Activated naive CD4-positive, alpha-beta T cell treated with anti-CD3 and anti-CD28 coated beads, Interleukin-2, amount 50 U/mL, for 16 hours (primary cell): ENCODE results near the gene ITGBL1.

Source experiments
- DNase-seq: peaks from one replicate; pipeline ENCODE4 v3.0.0-alpha.2; 2020

Gene ITGBL1

DNA sequence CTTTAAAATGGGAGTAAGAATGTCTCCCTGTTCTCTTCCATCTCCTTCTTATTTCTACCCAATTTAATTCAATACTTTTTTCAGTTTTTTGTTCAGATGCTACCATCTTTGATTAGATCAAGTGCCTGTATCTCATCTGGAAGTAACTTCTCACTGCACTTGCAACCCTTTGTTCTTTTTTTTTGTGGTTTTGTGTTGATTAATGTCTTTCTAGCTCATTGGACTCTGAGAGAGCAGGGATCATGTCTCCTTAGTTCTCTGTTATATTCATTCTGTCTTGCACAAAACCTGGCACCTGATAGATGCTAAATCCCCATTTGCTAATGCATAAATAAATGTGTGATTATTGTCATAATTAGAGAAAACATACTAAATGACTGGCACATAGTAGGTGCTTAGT is 834 bp upstream of the ITGBL1 start:
- no peak for DNase-seq

DNA sequence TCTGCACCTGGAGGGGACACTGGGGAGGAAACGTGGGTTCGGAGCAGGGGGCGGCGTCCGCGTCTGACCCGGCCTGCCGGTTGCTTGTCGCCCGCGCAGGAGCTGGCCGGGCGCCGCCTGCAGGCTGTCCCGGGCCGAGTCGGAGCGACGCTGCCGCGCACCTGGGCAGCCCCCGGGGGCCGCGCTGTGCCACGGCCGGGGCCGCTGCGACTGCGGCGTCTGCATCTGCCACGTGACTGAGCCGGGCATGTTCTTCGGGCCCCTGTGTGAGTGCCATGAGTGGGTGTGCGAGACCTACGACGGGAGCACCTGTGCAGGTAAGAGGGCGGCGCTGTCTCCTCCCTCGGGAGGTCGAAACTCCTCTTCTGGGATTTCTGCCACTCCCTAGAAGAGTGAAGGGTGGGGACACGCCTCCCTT is 1.3 kb downstream of the ITGBL1 start:
- DNase-seq, result no peak

DNA sequence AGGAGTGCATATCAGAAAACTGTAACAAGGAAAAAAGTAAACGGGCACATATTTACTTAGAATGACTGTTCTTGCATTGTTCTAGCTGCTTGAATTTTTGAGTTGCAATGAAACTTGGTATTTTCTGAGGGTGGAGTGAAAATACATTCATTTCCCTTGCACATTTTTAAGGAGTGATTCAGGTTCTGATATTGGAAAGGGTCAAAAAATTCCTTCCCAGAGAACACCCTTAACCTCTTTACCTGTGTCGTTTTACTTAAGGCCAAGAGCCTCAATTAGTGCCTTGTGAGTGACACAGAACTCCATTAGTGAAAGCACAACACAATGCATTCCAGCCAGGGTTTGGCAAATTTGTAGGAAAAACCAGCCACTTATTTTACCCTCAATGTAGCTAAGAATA is 2.3 kb downstream of the ITGBL1 start:
- DNase-seq, result no peak

DNA sequence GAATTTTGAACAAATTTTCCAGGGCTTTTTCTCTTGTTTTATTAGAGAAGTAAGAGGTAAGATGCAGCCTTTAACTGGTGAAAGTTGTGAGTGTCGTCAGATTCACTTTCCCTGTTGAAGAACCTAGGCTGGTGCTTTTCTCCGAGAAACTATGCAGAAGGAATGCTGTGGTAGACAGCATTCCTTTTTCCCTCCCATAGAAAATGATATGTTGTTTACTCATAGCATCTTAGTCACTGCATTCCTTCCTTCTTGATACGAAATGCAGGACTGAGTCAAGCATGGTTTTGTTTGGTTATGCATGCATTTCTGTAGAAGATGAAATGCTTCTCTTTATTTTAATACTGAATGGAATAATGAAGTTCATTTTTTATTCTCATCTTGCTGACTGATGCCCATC is 3.4 kb downstream of the ITGBL1 start:
- no peak for DNase-seq

DNA sequence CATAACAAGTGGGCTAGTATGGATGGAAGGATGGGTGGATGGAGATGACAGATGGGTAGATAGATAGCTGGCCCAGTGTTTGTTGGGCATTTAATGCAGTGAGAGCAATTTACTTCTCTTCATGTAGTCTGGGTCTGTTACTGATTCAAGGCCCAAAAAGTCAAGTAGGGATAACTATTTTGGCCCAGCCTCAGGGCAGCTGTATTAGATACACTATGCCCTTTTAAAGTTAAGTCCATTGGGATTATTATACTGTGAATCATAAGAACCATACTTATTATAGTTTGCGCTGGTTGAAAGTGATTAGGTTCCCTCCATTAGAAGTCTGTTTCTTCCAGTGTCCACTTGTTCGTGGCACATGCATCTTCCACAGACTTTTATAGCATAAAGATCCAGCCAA is 4.7 kb downstream of the ITGBL1 start:
- no peak for DNase-seq

DNA sequence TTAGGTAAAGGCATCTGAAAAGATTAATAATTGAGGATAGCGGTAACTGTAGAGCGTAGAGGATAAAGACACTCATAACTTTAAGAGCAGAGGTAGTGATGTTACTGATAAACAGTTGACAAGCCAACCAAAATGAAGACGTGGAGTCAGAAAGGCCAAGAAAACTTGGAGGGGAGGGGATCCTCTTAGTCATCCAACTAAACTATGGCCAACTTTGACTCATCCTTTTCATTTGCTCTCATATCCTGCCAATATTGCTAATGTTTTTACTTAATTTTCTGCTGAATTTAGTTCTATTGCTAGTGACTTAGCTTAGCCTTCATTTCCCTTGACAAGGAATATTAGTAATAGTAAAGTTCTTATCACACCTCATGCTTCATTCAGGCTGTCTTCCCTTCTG is 13.4 kb downstream of the ITGBL1 start:
- DNase-seq, result no peak

DNA sequence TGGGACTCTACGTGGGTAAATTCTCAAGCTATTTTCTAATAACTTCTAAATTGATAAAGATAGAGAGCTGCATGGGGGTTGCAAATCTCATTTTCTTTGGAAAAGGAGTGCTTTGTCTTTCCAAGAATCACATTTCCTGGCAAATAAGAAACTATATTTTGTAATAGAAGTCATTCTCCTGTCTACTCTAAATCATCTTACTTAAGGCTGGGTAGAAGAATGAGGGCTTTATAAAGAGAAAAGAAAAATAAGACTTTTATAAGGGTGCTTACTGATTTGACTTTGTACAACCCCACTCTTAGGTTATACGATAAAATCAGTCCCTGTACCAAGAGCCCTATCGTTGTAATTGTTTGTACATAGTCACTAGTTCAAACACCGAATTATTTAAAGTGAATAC is 14.9 kb downstream of the ITGBL1 start:
- no peak for DNase-seq

DNA sequence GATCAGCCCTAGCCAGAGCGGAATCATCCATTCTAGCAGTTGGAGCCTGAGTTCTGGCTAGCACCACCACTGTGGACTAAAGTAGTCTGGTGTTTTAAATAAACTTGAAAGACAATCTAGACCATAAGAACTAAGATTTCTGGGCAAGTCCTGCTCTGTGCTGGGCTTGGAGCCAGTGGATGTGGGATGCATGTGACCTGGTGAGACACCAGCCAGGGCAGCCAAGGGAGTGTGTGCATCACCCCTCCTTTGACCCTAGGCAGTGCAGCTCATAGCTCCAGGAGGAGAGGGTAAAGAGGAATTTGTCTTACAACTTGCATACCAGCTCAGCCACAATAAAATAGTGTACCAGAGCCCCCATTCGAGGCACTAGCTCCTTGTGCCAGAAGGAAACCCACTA is 21.0 kb downstream of the ITGBL1 start:
- DNase-seq, result no peak

DNA sequence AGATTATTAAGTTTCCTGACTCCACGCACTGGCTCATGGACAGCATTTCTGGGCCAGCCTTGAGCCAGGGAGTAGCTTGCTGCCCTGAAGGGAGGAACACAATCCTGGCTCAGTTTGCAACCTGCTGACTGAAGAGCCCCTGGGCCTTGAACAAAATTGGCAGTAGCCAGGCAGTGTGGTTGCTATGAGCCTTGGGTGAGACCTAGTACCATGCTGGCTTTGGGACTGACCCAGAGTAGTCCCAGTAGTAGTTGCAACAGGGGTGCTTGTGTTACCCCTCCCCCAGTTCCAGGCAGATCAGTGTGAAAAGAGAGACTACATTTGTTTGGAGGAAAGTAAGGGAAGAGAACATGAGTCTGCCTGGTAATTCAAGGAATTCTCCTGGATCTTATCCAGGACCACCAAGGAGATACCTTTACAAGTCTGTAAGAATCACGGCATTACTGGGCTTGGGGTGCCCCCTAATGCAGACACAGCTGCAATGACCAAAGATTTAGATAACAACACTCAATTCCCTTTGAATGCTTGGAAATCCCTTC is 22.0 kb downstream of the ITGBL1 start:
- no peak for DNase-seq

DNA sequence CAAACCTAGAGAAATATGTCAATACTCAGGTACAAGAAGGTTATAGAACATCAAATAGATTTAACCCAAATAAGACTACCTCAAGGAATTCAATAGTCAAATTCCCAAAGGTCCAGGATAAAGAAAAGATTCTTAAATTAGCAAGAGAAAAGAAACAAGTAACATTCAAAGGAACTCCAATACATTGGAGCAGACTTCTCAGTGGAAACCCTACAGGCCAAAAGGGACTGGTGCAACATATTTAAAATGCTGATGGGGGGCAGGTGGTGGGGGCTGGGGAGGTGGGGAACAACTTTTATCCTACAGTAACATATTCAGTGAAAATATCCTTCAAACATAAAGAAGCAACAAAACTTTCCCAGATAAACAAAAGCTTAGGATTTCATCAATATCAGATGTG is 23.1 kb downstream of the ITGBL1 start:
- no peak for DNase-seq

DNA sequence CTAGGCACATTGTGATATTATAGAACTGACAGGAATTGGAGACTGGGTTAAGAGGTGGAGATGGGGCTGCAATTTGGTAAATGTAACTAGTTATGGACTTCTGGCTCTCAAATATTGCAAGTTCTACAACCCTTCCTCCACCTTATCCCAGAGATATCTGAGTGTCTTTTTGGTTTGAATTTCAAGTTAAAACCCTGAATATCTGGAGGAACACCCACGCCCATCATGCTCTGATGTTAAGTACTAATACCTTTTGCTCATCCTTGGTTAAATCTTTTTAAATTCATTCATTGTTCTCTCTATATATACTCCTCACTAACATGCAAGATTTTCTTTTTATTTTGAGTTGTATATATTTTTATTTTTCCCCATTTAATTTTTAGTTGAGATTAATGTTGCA is 28.9 kb downstream of the ITGBL1 start:
- DNase-seq, result no peak

DNA sequence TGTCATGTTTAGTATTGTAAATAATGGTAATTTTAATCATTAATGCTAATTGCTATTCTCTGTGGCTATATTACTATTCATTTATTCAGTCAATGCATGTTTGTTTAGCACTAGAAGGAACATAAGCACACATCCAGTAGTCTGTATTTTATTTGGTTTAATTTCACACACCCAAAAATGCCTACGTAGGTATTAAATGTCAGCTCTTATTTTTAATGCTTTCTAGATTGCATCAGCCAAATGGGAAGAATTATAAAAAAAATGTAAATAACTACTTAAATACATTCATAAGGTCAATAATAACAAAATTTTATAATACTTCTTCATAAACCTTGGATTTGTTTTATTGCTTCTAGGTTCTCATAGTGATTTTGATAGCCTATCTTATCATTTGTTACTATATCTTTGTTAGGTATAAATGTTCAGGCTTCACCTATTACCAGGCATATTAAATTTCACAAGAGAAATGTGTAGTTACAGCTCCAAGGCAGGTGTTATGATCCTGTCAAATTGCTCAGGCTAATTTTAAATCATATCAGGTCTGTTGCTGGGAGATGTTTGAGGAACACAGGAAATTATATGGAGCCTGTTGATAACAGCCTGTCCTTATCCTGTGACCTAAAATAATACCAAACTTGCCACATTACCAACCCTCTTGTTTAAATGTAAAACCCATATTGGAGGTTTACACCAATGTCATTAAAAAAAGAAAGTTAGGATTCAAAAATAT is 34.4 kb downstream of the ITGBL1 start:
- no peak for DNase-seq

DNA sequence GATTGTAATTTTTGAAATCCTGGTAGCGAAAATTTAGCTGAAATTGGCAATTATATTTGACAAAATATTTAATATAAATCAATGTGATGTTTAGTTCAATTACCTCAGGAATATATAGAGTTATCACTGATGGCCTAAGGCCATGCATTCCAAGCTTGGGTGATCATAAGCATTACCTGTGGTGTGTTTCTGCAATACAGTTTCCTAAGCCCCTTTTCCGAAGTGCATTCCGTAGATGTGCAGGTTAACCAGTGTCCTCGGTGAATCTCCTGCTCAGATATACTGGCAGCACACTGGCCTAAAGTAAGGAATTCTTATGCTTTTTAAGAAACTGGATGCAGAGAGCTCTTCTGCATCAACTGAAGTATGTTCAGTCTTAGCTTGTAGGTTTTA is 35.0 kb downstream of the ITGBL1 start:
- no peak for DNase-seq

DNA sequence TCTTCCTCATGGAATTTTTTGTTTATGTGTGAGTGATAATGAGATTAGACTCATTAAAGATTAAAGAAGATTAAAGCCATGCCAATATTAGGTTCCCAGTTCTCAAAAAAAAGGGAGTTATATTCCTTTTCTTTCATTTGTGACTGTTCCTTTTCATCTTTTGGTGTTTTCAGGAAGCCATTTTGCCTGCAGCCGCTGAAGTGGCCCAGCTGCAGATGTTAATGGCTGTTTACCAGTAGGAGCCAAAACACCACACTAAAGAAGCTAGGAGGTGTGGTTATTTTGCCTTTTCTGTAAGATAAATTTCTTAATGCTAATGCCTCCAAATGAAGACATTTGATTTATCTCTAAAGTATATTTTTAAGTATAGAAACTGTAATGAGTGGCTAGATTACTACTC is 36.3 kb downstream of the ITGBL1 start:
- no peak for DNase-seq

DNA sequence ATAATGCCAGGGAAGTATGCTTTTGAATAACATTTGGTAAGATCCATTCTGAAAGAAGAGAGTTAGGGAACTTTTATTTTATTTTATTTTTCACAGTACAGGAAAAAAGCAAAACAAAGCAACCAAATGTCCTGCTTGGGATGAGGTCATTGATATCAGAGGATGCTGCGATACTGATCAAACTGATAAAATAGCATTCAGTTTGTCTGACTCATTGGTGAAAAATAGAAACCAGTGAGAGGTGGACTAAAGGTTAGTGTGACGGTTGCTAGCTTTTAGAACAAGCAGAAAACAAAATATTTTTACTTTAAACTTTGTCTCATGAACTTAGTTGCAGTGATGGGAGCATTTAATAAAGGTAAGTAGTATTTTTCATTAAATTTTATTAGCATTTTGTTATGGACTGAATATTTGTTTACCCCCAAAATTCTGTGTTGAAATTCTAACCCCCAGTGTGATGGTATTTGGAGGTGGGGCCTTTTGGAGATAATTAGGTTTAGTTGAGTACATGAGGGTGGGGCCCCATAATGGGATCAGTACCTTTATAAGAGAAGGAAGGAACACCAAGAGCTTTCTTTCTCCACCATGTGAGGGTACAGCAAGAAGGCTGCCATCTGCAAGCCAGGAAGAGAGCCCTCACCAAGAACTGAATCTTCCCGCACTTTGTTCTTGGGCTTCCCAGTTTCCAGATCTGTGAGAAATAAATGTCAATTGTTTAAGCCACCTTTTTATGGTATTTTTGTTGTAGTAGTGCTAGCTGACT is 37.3 kb downstream of the ITGBL1 start:
- DNase-seq, result no peak

DNA sequence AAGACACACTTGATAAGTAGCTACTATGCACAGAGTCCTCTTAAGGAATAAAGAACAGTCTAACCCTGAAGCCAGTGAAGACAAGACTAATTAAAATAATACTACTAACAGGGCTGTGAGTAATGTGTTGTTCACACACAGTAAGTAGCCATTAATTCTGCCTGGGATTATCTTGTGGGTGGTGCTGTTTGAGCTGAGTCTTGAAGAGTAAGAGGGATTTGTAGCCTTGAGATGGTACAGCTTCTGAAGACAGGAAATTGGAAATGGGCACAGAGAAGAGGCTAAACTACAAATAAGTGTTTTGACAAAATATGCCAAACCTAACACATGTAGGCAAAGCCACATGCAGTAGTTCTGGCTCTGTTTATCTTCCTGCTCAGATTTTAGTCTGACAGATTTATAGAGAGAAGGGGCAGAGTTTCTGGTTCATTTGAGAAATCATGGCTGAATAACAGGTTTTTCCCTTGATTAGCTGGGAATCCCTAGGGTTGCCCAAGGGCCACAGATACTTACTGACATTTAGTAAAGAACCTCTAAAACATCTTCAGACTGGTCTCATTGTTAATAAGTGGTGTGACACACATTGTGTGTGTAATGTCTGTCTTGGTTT is 38.0 kb downstream of the ITGBL1 start:
- DNase-seq, result no peak

DNA sequence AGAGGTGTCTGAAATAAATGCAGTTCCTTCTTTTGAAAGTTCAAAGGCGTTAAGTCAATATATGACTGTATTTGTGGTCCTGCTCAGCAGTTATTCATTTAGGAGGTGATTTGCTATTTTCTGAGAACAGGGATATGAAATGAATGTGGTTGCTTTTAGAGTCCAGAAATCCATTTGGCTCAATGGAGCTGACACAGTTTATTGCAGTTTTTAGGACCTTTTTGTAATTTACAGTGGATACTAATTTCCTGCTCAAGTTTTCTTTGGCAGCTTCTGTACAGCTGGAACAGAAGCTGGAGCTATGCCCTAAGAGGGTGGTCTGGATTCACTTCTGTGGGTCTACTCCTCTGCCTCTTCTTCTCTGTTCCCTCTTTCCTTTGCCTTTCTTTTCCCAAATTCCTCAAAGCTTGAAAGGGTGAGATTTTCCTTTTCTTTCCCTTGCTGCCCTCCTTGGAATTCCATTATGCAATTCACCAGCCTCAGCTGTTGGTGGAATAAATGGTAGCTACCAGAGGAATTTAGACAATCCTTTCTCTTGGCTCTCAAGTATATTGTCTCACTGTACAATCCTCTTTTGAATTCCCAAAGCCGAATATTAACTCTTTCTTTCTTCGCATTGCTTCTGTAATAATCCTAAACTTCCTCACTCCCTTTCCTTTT is 39.9 kb downstream of the ITGBL1 start:
- no peak for DNase-seq

DNA sequence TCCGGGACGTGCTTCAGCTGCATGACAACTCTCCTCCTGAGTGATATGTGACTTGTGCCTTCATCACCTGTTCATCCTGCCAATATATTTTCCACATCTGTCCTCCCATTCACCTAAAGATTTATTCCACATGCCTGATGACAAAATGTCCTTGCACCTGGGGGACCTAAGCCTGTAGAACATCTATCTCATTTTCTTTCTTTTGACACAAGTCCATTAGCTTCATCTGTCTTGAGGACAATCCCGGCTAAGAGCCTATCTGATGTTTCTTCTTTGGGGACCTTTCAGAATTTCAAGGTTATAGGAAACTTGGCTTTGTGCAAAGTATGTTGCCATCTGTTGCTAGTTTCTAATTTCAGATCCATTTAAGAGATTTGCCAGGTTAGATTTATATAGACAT is 41.1 kb downstream of the ITGBL1 start:
- no peak for DNase-seq

DNA sequence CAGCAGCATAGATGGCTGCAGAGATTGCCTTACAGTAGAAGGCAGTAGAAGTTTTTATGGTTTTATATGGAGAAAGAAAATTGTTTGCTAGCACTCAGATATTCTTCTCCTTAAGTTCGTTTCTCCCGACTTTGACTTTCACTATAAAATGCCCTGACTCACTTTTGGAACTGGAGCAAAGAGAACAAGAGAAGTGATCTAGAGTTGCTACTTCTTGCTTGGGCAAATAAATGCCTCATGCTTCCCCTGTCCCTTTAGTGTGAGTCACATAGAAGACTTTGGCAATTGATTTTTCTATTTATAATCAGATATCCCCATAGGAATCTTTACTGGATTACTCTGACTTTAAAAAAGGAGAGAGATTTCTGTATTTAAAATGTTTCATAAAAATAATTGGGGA is 46.9 kb downstream of the ITGBL1 start:
- DNase-seq, result no peak

DNA sequence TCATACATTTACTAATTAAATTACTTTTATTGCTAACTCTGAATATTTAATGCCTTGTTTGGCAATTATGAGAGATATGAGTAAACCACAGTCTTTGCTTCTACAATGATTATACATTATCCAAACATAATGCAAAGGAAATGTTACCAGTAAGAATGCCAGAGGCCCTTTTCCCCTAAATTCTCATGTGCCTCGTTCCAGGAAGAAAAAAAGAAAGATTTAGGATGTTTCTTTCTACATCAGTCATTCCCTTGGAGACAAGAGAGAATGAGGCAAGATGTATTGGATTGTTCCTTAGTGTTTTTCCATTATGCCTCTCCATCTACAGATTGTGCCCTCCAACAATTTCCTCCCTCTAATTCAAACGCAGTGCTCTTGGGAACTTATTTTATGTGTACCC is 50.1 kb downstream of the ITGBL1 start:
- no peak for DNase-seq

DNA sequence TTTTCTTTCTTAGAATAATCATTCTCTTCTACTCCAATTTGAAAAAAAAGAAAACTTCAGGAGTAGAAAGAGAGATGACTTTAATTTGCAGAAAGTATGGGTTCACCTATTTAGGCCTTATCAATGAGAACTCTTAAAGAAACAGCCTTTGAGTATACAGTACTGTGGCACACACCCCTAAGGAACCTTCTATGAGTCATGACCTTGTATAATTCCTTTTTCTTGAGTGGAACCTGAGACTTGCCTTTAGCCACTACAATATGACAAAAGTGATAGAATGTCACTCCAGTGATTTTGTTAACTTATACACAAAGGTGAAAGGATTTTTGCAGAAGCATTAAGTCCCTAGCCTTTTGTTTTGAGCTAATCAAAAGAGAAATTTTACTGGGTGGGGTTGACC is 58.7 kb downstream of the ITGBL1 start:
- no peak for DNase-seq

DNA sequence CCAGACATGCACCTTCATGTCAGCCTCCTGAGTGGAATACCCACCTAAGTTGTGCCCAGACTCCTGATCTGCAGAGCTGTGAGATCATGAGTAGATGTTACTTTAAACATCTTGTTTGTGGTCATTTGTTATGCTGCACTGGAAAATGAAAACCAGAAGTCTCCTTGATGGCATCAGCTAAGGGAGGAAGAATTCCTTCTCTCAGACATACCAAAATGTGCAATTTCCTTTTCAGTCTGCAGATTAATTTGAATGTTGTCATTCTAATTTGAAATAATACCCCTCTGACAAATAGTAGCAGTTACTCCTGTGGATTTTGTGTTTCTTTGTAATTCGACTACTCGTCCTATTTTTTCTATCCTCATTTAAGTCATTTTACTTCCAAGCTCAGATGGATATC is 59.3 kb downstream of the ITGBL1 start:
- DNase-seq, result no peak

DNA sequence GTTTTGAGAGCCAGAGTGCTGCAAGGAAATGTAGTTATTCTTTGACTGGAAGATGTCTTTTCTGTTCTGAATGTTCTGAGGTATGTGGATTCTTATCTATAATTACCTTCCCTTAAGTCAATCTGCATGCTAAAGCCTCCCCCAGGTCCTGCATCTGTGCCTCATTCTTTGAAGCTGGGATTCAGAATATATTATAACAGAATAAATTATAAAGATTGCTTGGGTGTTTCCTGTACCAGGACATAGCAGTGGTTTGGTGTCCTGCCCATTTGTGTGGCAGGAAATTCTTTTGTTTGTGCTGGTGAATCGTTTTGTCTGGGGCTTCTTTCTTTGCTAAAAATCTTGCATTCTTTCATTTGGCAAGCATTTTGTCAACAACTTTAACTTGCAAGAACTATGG is 60.2 kb downstream of the ITGBL1 start:
- DNase-seq, result no peak

DNA sequence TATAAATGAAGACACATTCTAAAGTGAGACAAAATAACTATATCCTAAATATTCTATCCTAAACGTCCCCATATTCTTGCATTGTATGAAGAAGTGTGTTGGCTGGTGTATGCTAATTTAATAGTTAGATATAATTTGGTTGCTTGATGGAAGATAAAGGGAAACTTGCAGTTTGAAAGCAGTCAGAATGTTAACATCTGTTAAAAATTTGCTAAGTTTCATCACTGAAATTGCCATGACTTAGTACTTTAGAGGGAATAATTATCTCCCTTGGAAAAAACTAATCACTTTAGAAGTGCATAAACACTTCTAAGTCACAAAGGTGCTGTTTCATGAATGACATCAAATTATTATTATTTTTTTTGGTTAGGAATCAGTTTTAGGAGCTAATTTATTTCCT is 61.6 kb downstream of the ITGBL1 start:
- DNase-seq, result no peak
